CD14-positive monocyte (primary cell): ENCODE data around the gene UHMK1. TPM values are rescaled to one million over a fixed set of nuclear protein-coding genes. Genes with fewer than 3 reads are reported as not detected.

Experiments
- DNase-seq, 3 donors: peaks; one replicate each; pipeline ENCODE4 v3.0.0-alpha.2; 2011 to 2022
- H2AFZ ChIP-seq: 2 replicates; pipeline ENCODE4 v1.6.0; 2012; ENCODE audit warnings: mild to moderate bottlenecking, low read depth, low read length, inconsistent platforms; ENCODE audit not compliant: insufficient read depth, poor library complexity, severe bottlenecking
- H3K27ac ChIP-seq, 2 donors: 1 replicate in 1 of 2; 2 replicates in 1 of 2; pipeline ENCODE4 v1.5.1; 2012 to 2013; ENCODE audit warnings: low read length in 2 of 2, control low read depth in 1 of 2, inconsistent platforms in 1 of 2, low read depth in 1 of 2, mild to moderate bottlenecking in 1 of 2
- H3K27me3 ChIP-seq, 2 donors: one replicate each; pipeline versions ENCODE4 v1.6.0 to v1.6.1; 2011 to 2013; ENCODE audit warnings: low read length in 2 of 2; ENCODE audit not compliant: control insufficient read depth in 2 of 2, insufficient read depth in 2 of 2
- H3K36me3 ChIP-seq, 2 donors: replicated peaks in 1 of 2; 1 replicate in 1 of 2; 2 replicates in 1 of 2; pipeline versions ENCODE4 v1.5.1 to v1.6.1; 2012 to 2013; ENCODE audit warnings: low read length in 2 of 2, control low read depth in 1 of 2, inconsistent platforms in 1 of 2, mild to moderate bottlenecking in 1 of 2; ENCODE audit not compliant: insufficient read depth in 2 of 2, control insufficient read depth in 1 of 2
- H3K4me1 ChIP-seq, 2 donors: 1 replicate in 1 of 2; 2 replicates in 1 of 2; pipeline versions ENCODE4 v1.5.1 to v1.6.1; 2012 to 2013; ENCODE audit warnings: low read length in 2 of 2, control low read depth in 1 of 2, inconsistent platforms in 1 of 2, mild to moderate bottlenecking in 1 of 2, moderate library complexity in 1 of 2; ENCODE audit not compliant: insufficient read depth in 2 of 2, control insufficient read depth in 1 of 2
- H3K4me2 ChIP-seq: replicated peaks from 2 replicates; pipeline ENCODE3; 2012; ENCODE audit warnings: low read length, moderate library complexity, mild to moderate bottlenecking; ENCODE audit not compliant: poor library complexity, severe bottlenecking; ENCODE audit errors: extremely low read depth
- H3K4me3 ChIP-seq, 3 experiments: fragments of 200-600 bp in 1 of 3; sonication (generic) in 1 of 3; replicated peaks in 1 of 3; 1 replicate in 2 of 3; 2 replicates in 1 of 3; pipeline ENCODE4 v1.5.1; 2011 to 2013; ENCODE audit warnings: low read length in 3 of 3, mild to moderate bottlenecking in 3 of 3, control low read depth in 2 of 3, low read depth in 2 of 3, inconsistent platforms in 1 of 3, moderate library complexity in 1 of 3
- H3K79me2 ChIP-seq: 2 replicates; pipeline ENCODE4 v1.6.0; 2012; ENCODE audit warnings: mild to moderate bottlenecking, control low read depth, inconsistent platforms, low read length, moderate library complexity; ENCODE audit not compliant: insufficient read depth
- H3K9ac ChIP-seq: 2 replicates; pipeline ENCODE4 v1.6.0; 2017; ENCODE audit warnings: low read length, mild to moderate bottlenecking; ENCODE audit not compliant: insufficient read depth, poor library complexity, severe bottlenecking
- H3K9me3 ChIP-seq, 2 donors: replicated peaks in 1 of 2; 1 replicate in 1 of 2; 2 replicates in 1 of 2; pipeline versions ENCODE4 v1.5.1 to v1.6.1; 2012 to 2013; ENCODE audit warnings: low read length in 2 of 2, control low read depth in 1 of 2; ENCODE audit not compliant: control insufficient read depth in 1 of 2, insufficient read depth in 1 of 2
- H4K20me1 ChIP-seq: 2 replicates; pipeline ENCODE4 v1.6.0; 2012; ENCODE audit warnings: mild to moderate bottlenecking, low read length, control low read depth, moderate library complexity; ENCODE audit not compliant: insufficient read depth
- H3K27ac Mint-ChIP-seq, 7 donors: one replicate each; pipeline ENCODE4 v1.8.0; 2020; ENCODE audit warnings: mild to moderate bottlenecking in 7 of 7, mixed read lengths in 7 of 7, moderate library complexity in 6 of 7, inconsistent platforms in 2 of 7
- H3K27me3 Mint-ChIP-seq, 3 donors: one replicate each; pipeline ENCODE4 v1.8.0; 2021 to 2022; ENCODE audit warnings: low read depth in 3 of 3, mild to moderate bottlenecking in 3 of 3, mixed read lengths in 3 of 3, moderate library complexity in 3 of 3, inconsistent platforms in 1 of 3
- H3K36me3 Mint-ChIP-seq, 2 donors: one replicate each; pipeline ENCODE4 v1.8.0; 2020; ENCODE audit warnings: mixed read lengths in 2 of 2, inconsistent platforms in 1 of 2, mild to moderate bottlenecking in 1 of 2
- H3K4me1 Mint-ChIP-seq: one replicate; pipeline ENCODE4 v1.8.0; 2020; ENCODE audit warnings: mild to moderate bottlenecking, mixed read lengths
- H3K4me3 Mint-ChIP-seq, 2 donors: one replicate each; pipeline ENCODE4 v1.8.0; 2020; ENCODE audit warnings: mild to moderate bottlenecking in 2 of 2, mixed read lengths in 2 of 2, moderate library complexity in 1 of 2
- H3K9me3 Mint-ChIP-seq, 7 donors: one replicate each; pipeline ENCODE4 v1.8.0; 2020 to 2022; ENCODE audit warnings: mixed read lengths in 7 of 7, mild to moderate bottlenecking in 6 of 7, moderate library complexity in 6 of 7, inconsistent platforms in 2 of 7
- WGBS: methylation state at CpG from one replicate; pipeline ENCODE4 v1.1.5; 2013; ENCODE audit warnings: missing lambda C conversion rate; ENCODE audit not compliant: insufficient coverage; 5-methylcytosine and 5-hydroxymethylcytosine counted together
- intact Hi-C, 2 donors: fragments of 100-400 bp; cut with micrococcal nuclease; formaldehyde crosslinking; loops; one replicate each; pipeline versions ENCODE4 v1.15.0 to v1.15.1; 2023
- polyA plus RNA-seq, 3 donors: library from polyadenylated mRNA; depleted of rRNA in 1 of 3; unstranded in 2 of 3; stranded (reverse) in 1 of 3; fragments of 300-500 nt in 2 of 3; fragments of >200 nt in 1 of 3; fragmentation: Illumina TruSeq in 2 of 3; gene quantifications; 1 replicate in 2 of 3; 2 replicates in 1 of 3; pipeline ENCODE4 v1.2.3, GENCODE V29; 2012 to 2021
- TF ChIP-seq, protein P1 (sequence below): fragments of 200-600 bp; IDR thresholded peaks from one replicate; pipeline ENCODE4 v1.8.0; 2022; ENCODE audit warnings: antibody characterized with exemption, mild to moderate bottlenecking

UHMK1 gene
- polyA plus RNA-seq, 3 donors, result 14.9 to 38.2 (median 27.7) TPM

DNA sequence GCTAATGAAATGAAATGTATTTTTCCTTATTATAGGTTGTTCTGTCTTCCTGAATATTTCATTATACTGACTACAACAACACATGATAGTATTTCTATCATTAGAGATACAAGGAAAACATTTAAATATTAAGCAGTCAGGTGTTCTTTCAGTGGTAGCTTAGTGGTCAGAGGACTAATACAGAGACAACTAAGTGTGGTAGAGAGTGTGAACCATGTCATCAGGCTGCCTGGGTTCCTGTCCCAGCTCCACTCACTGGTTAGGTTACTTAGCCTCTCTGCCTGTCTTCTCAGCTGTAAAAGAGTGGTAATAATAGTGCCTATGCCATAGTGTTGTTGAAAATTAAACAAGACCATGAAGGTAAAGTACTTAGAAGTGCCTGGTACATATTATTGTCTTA lies 67.8 kb downstream of the UHMK1 start:
- H3K27me3 Mint-ChIP-seq, result peaks cover 0 to 7% (median 3%) of the 10 kb centered on the region in 3 donors
- Histone ChIP-seq H3K79me2 (peaks cover 11% of the 10 kb centered on the region), H3K9me3 (no peaks in the 10 kb centered on the region), H2AFZ (no peak overlapping the region), H3K27me3 (no peaks in the 10 kb centered on the region), H3K27ac (no peak overlapping the region), H3K9ac (no peak overlapping the region), H3K4me1 (peaks cover 14 to 19% of the 10 kb centered on the region in 2 donors), H4K20me1 (no peaks in the 10 kb centered on the region), H3K36me3 (no peaks in the 10 kb centered on the region), H3K4me3 (no peak overlapping the region), H3K4me2 (no peak overlapping the region)
- peaks cover 3 to 11% of the 10 kb centered on the region in 2 donors for H3K36me3 Mint-ChIP-seq
- TF ChIP-seq, protein P1, sequence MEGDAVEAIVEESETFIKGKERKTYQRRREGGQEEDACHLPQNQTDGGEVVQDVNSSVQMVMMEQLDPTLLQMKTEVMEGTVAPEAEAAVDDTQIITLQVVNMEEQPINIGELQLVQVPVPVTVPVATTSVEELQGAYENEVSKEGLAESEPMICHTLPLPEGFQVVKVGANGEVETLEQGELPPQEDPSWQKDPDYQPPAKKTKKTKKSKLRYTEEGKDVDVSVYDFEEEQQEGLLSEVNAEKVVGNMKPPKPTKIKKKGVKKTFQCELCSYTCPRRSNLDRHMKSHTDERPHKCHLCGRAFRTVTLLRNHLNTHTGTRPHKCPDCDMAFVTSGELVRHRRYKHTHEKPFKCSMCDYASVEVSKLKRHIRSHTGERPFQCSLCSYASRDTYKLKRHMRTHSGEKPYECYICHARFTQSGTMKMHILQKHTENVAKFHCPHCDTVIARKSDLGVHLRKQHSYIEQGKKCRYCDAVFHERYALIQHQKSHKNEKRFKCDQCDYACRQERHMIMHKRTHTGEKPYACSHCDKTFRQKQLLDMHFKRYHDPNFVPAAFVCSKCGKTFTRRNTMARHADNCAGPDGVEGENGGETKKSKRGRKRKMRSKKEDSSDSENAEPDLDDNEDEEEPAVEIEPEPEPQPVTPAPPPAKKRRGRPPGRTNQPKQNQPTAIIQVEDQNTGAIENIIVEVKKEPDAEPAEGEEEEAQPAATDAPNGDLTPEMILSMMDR, result no peak
- H3K4me1 Mint-ChIP-seq, result peaks cover 25% of the 10 kb centered on the region
- intact Hi-C loops, result no loop called here
- no peak overlapping the region for H3K4me3 Mint-ChIP-seq
- no peak overlapping the region for H3K27ac Mint-ChIP-seq
- DNase-seq, result no peak
- no peaks in the 10 kb centered on the region for H3K9me3 Mint-ChIP-seq

DNA sequence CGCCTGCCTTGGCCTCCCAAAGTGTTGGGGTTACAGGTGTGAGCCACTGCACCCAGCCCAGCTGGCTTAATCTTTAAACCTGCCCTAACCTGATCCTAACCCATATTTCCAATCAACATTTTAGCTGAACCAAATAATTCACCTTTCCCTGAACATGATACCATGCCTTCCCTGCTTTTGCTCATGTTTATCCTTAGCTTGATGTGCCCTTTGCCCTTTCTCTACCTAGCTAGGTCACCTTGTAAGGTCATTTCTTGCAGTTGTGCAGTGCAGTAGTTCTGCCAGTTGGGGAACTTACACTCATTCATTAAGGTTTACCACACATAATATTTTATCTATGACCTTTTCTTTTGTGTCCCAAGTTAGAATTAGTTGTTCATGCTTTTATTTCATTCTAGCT lies 69.3 kb downstream of the UHMK1 start:
- H3K27ac ChIP-seq, result no peak overlapping the region
- no peak overlapping the region for H3K4me3 Mint-ChIP-seq
- TF ChIP-seq, protein P1, result no peak
- H3K4me1 ChIP-seq, result peaks cover 12 to 15% of the 10 kb centered on the region in 2 donors
- H3K9me3 Mint-ChIP-seq, result no peaks in the 10 kb centered on the region
- H4K20me1 ChIP-seq, result no peaks in the 10 kb centered on the region
- intact Hi-C loops, result no loop called here
- H3K79me2 ChIP-seq, result peaks cover 7% of the 10 kb centered on the region
- H3K27me3 Mint-ChIP-seq, result peaks cover 0 to 7% (median 3%) of the 10 kb centered on the region in 3 donors
- no peak for DNase-seq
- peaks cover 24% of the 10 kb centered on the region for H3K4me1 Mint-ChIP-seq
- no peak overlapping the region for H3K4me2 ChIP-seq
- H3K36me3 Mint-ChIP-seq, result peaks cover 3 to 11% of the 10 kb centered on the region in 2 donors
- no peak overlapping the region for H3K4me3 ChIP-seq
- no peaks in the 10 kb centered on the region for H3K27me3 ChIP-seq
- H2AFZ ChIP-seq, result no peak overlapping the region
- H3K27ac Mint-ChIP-seq, result peak overlapping the region in 1 of 7 donors; percentile 2
- no peaks in the 10 kb centered on the region for H3K36me3 ChIP-seq
- H3K9ac ChIP-seq, result no peak overlapping the region
- WGBS, result 100% methylated on average over 1 of the region's 1 CpG
- H3K9me3 ChIP-seq, result no peaks in the 10 kb centered on the region
